ENCODE data around the gene ZNF749. TPM values are rescaled to one million over a fixed set of nuclear protein-coding genes. Genes with fewer than 3 reads are reported as not detected.
A peak's percentile ranks its signal among the peaks of the same experiment; 100 is the strongest.

The ZNF749 gene
- total and polyA plus RNA-seq, 10 of the 15 experiments (the other 5 are each of a cell fraction or from before 2014, with no cell fraction given) = 3.1 to 20.2 (median 13.7) TPM

GRCh38 chr19:57441979-57442752 is 7.0 kb downstream of the ZNF749 start (continued):
- TF ChIP-seq REST (IDR thresholded peaks at IDR 0.05; ENCODE audit: low read depth, low read length) = no peak
- no peak for TF ChIP-seq EGR1 (IDR thresholded peaks at IDR 0.05; ENCODE audit: borderline replicate concordance in 1 of 2, low read depth in 2 of 2, low read length in 2 of 2)
- no peak for TF ChIP-seq SUPT20H (IDR thresholded peaks at IDR 0.05; ENCODE audit: borderline replicate concordance, control insufficient read depth, low read depth, low read length)
- TF ChIP-seq CHD1 (IDR thresholded peaks at IDR 0.05; ENCODE audit: low read depth, low read length) = no peak
- TF ChIP-seq YBX1 (IDR thresholded peaks at IDR 0.05) = no peak
- TF ChIP-seq MXI1 (IDR thresholded peaks at IDR 0.05; ENCODE audit: low read depth, low read length) = no peak
- no peak for TF ChIP-seq NFIC (IDR thresholded peaks at IDR 0.05; ENCODE audit: low read depth, low read length)

- no peak for FAIRE-seq
- RAD21 ChIA-PET (ENCODE audit: unreplicated experiment) = no interaction called here
- Histone ChIP-seq H3K4me3 (no peak overlapping the region), H3K4me1 (ENCODE audit: control insufficient read depth, insufficient read depth, low read length) (no peaks in the 10 kb centered on the region), H3K4me2 (ENCODE audit: control insufficient read depth, insufficient read depth) (no peak overlapping the region), H3K79me2 (ENCODE audit: control insufficient read depth, insufficient read depth, low read length) (peaks cover 2% of the 10 kb centered on the region), H3K36me3 (ENCODE audit: control insufficient read depth in 2 of 2, insufficient read depth in 2 of 2, low read length in 1 of 2) (peaks cover 9 to 19% of the 10 kb centered on the region in 2 experiments), H3K27me3 (replicated peaks in 1 of 2; ENCODE audit: control insufficient read depth in 2 of 2, insufficient read depth in 2 of 2, low read length in 1 of 2) (no peaks in the 10 kb centered on the region), H3K9me3 (replicated peaks; ENCODE audit: control insufficient read depth, insufficient read depth, low read length) (peaks cover 33% of the 10 kb centered on the region), H4K20me1 (ENCODE audit: control insufficient read depth, insufficient read depth) (no peaks in the 10 kb centered on the region; the same call in 1 of the 2 replicates), H2AFZ (ENCODE audit: control insufficient read depth, low read depth, low read length) (no peak overlapping the region), H3K27ac (ENCODE audit: control insufficient read depth, insufficient read depth) (no peak overlapping the region), H3K9ac (ENCODE audit: control insufficient read depth, insufficient read depth, low read length) (no peak overlapping the region)
- SMC1A ChIA-PET (ENCODE audit: uncharacterized antibody, unreplicated experiment) = interaction anchor here (0.9 kb wide), 1 partner anchor 18 kb away, joined by 3 read pairs; no protein-coding TSS in a partner anchor
- intact Hi-C loops (cut with micrococcal nuclease; ENCODE audit: unreplicated experiment) (no loop called here), in situ Hi-C loops (cut with MboI) (no loop called here)
- no TSS peak for BruUV-seq (replicated peaks)
- TF ChIP-seq PAX5 (IDR thresholded peaks at IDR 0.05; ENCODE audit: borderline replicate concordance, low read depth, low read length) = peak; percentile 97
- TF ChIP-seq SREBF2 (IDR thresholded peaks at IDR 0.05; ENCODE audit: low read length) = no peak
- no peak for TF ChIP-seq MYB (IDR thresholded peaks at IDR 0.05; ENCODE audit: borderline replicate concordance, low read depth, low read length)
- no peak for ATAC-seq
- POLR2A ChIA-PET = no interaction called here
- 15% methylated on average over 5 of the region's 5 CpGs for WGBS (ENCODE audit: insufficient coverage, insufficient replicate concordance, low lambda C conversion rate, missing lambda C conversion rate)
- no peak for DNase-seq (ENCODE audit: low read depth, low spot score)
- CTCF ChIA-PET = no interaction called here
Observed at GRCh38 chr19:57443121-57443696, 8.1 kb downstream of the ZNF749 start.

Measured in GM12878 (cell line).